Body of pancreas (tissue), 4 donors: Measurements from ENCODE around the gene RHOJ. TPM values are rescaled to one million over a fixed set of nuclear protein-coding genes. Genes with fewer than 3 reads are reported as not detected.

ENCODE experiments used
- ATAC-seq: fragments of 150-250 bp; one replicate; pipeline ENCODE4 v1.9.1; 2016
- DNase-seq, 4 donors: peaks; one replicate each; pipeline ENCODE4 v3.0.0-alpha.2; 2019
- H3K27ac ChIP-seq, 4 donors: fragments of 200-600 bp; sonication (generic); 1 replicate in 3 of 4; 2 replicates in 1 of 4; pipeline versions ENCODE4 v1.5.1 to v1.6.1; 2016 to 2019; ENCODE audit warnings: mild to moderate bottlenecking in 1 of 4, mixed read lengths in 1 of 4, moderate library complexity in 1 of 4
- H3K27me3 ChIP-seq, 2 donors: fragments of 200-600 bp; sonication (generic); one replicate each; pipeline ENCODE4 v1.6.0; 2016; ENCODE audit warnings: mild to moderate bottlenecking in 1 of 2
- H3K36me3 ChIP-seq, 2 donors: fragments of 200-600 bp; sonication (generic); replicated peaks in 1 of 2; 2 replicates each; pipeline ENCODE4 v1.5.1; 2016; ENCODE audit warnings: low read depth in 2 of 2; ENCODE audit not compliant: insufficient read depth in 1 of 2
- H3K4me1 ChIP-seq: fragments of 200-600 bp; sonication (generic); one replicate; pipeline ENCODE4 v1.6.0; 2016
- H3K4me3 ChIP-seq, 2 donors: fragments of 200-600 bp; sonication (generic); 1 replicate in 1 of 2; 2 replicates in 1 of 2; pipeline ENCODE4 v1.5.1; 2016 to 2019
- H3K9me3 ChIP-seq, 3 donors: fragments of 200-600 bp; sonication (generic); 1 replicate in 2 of 3; 2 replicates in 1 of 3; pipeline ENCODE4 v1.5.1; 2016
- CTCF ChIP-seq, 7 experiments: fragments of 450-650 bp in 4 of 7; fragments of 200-600 bp in 3 of 7; sonication (generic) in 3 of 7; IDR thresholded peaks; one replicate each; pipeline ENCODE4 v1.5.1; 2016 to 2019; ENCODE audit warnings: antibody characterized with exemption in 7 of 7
- POLR2A ChIP-seq, 3 donors: fragments of 450-650 bp; IDR thresholded peaks; one replicate each; pipeline ENCODE4 v1.6.1; 2016; ENCODE audit warnings: antibody characterized with exemption in 3 of 3, mild to moderate bottlenecking in 2 of 3
- WGBS, 2 donors: methylation state at CpG; one replicate each; pipeline ENCODE4 v1.1.5; 2017; 5-methylcytosine and 5-hydroxymethylcytosine counted together
- intact Hi-C: fragments of 100-400 bp; cut with DNase I; formaldehyde crosslinking; loops from one replicate; pipeline ENCODE4 v1.15.1; 2023
- total RNA-seq, 2 donors: library from RNA; depleted of rRNA; stranded (reverse); fragments of >200 nt; gene quantifications; one replicate each; pipeline ENCODE4 v1.1.0, GENCODE V29; 2016

RHOJ gene
- total RNA-seq, 2 donors from 2014 or later, result 4.2 to 7.3 TPM

GRCh38 chr14:63257299-63257698, 53.1 kb downstream of the RHOJ start:
- WGBS, 2 donors, result 32 to 39% methylated on average over 4 of the region's 4 CpGs
- intact Hi-C loops, result no loop called here
- ATAC-seq, result no peak
- H3K4me1 ChIP-seq, result no peaks in the 10 kb centered on the region
- no peak for TF ChIP-seq CTCF (IDR thresholded peaks at IDR 0.05)
- H3K27ac ChIP-seq, result no peak overlapping the region
- no peak overlapping the region for H3K4me3 ChIP-seq
- H3K36me3 ChIP-seq, result no peaks in the 10 kb centered on the region
- no peaks in the 10 kb centered on the region for H3K27me3 ChIP-seq
- H3K9me3 ChIP-seq, result no peaks in the 10 kb centered on the region
- DNase-seq, result no peak

- Histone ChIP-seq H3K27me3 (no peaks in the 10 kb centered on the region), H3K36me3 (no peaks in the 10 kb centered on the region), H3K27ac (no peak overlapping the region), H3K4me1 (no peaks in the 10 kb centered on the region), H3K9me3 (no peaks in the 10 kb centered on the region), H3K4me3 (no peak overlapping the region)
- WGBS, 2 donors, result 75 to 94% methylated on average over 2 of the region's 2 CpGs
- DNase-seq, result no peak
- TF ChIP-seq POLR2A (IDR thresholded peaks at IDR 0.05) (no peak), CTCF (IDR thresholded peaks at IDR 0.05) (no peak)
- intact Hi-C loops, result no loop called here
- no peak for ATAC-seq
Observed at GRCh38 chr14:63262446-63262845, 58.2 kb downstream of the RHOJ start.

GRCh38 chr14:63266106-63266505, 61.9 kb downstream of the RHOJ start:
- Histone ChIP-seq H3K36me3 (no peaks in the 10 kb centered on the region), H3K9me3 (no peaks in the 10 kb centered on the region), H3K27me3 (no peaks in the 10 kb centered on the region), H3K4me3 (no peak overlapping the region), H3K4me1 (no peaks in the 10 kb centered on the region), H3K27ac (no peak overlapping the region)
- intact Hi-C loops, result no loop called here
- DNase-seq (no peak), ATAC-seq (no peak)
- TF ChIP-seq CTCF (IDR thresholded peaks at IDR 0.05), result no peak
- TF ChIP-seq POLR2A (IDR thresholded peaks at IDR 0.05), result no peak
- 47 to 72% methylated on average over 1 of the region's 1 CpG for WGBS, 2 donors

GRCh38 chr14:63267171-63267570, 62.9 kb downstream of the RHOJ start:
- TF ChIP-seq CTCF (IDR thresholded peaks at IDR 0.05), result no peak
- TF ChIP-seq POLR2A (IDR thresholded peaks at IDR 0.05), result no peak
- no peak overlapping the region for H3K27ac ChIP-seq
- WGBS, 2 donors, result 58 to 61% methylated on average over 3 of the region's 3 CpGs
- no peaks in the 10 kb centered on the region for H3K4me1 ChIP-seq
- no peak for ATAC-seq
- no peak for DNase-seq
- no peaks in the 10 kb centered on the region for H3K27me3 ChIP-seq
- no peaks in the 10 kb centered on the region for H3K36me3 ChIP-seq
- intact Hi-C loops, result no loop called here
- H3K9me3 ChIP-seq, result no peaks in the 10 kb centered on the region
- no peak overlapping the region for H3K4me3 ChIP-seq

- Histone ChIP-seq H3K4me3 (no peak overlapping the region), H3K9me3 (no peaks in the 10 kb centered on the region), H3K36me3 (no peaks in the 10 kb centered on the region), H3K4me1 (no peaks in the 10 kb centered on the region), H3K27me3 (no peaks in the 10 kb centered on the region), H3K27ac (no peak overlapping the region)
- intact Hi-C loops, result no loop called here
- 74 to 79% methylated on average over 5 of the region's 5 CpGs for WGBS, 2 donors
- ATAC-seq (no peak), DNase-seq (no peak)
- no peak for TF ChIP-seq POLR2A (IDR thresholded peaks at IDR 0.05)
- no peak for TF ChIP-seq CTCF (IDR thresholded peaks at IDR 0.05)
Observed at GRCh38 chr14:63268771-63269170, 64.5 kb downstream of the RHOJ start.
